HEK293 (cell line): ENCODE measurements around the gene DCLK1.

ENCODE experiments used
- GLI4 ChIP-seq: fragments of 450-650 bp; formaldehyde crosslinking; IDR thresholded peaks from 2 replicates; pipeline ENCODE4 v1.5.1; 2016; ENCODE audit warnings: missing biosample characterization, missing genetic modification characterization
- ZBTB7A ChIP-seq: fragments of 450-650 bp; formaldehyde crosslinking; IDR thresholded peaks from 2 replicates; pipeline ENCODE4 v1.5.1; 2016; ENCODE audit warnings: low read depth, missing biosample characterization, missing genetic modification characterization
- ZNF510 ChIP-seq: fragments of 450-650 bp; formaldehyde crosslinking; IDR thresholded peaks from 2 replicates; pipeline ENCODE4 v1.5.1; 2018; ENCODE audit warnings: mild to moderate bottlenecking, missing genetic modification characterization, missing biosample characterization; ENCODE audit not compliant: insufficient replicate concordance
- ZNF514 ChIP-seq: fragments of 450-650 bp; formaldehyde crosslinking; IDR thresholded peaks from 2 replicates; pipeline ENCODE4 v1.5.1; 2016; ENCODE audit warnings: missing biosample characterization, missing genetic modification characterization
- ZNF571 ChIP-seq: fragments of 450-650 bp; formaldehyde crosslinking; IDR thresholded peaks from 2 replicates; pipeline ENCODE4 v1.5.0; 2017; ENCODE audit warnings: missing biosample characterization, missing genetic modification characterization
- ZNF777 ChIP-seq: fragments of 450-650 bp; formaldehyde crosslinking; IDR thresholded peaks from 2 replicates; pipeline ENCODE4 v1.5.1; 2017; ENCODE audit warnings: missing biosample characterization, missing genetic modification characterization, borderline replicate concordance
- ZNF843 ChIP-seq: fragments of 450-650 bp; formaldehyde crosslinking; IDR thresholded peaks from 2 replicates; pipeline ENCODE4 v1.5.1; 2016; ENCODE audit warnings: missing biosample characterization, missing genetic modification characterization
- TF ChIP-seq, protein P1 (sequence below): fragments of 450-650 bp; formaldehyde crosslinking; IDR thresholded peaks from 2 replicates; pipeline ENCODE4 v1.5.1; 2016; ENCODE audit warnings: missing biosample characterization, missing genetic modification characterization
- TF ChIP-seq, protein P2 (sequence below): fragments of 450-650 bp; formaldehyde crosslinking; IDR thresholded peaks from 2 replicates; pipeline ENCODE4 v1.5.1; 2016; ENCODE audit warnings: missing biosample characterization, missing genetic modification characterization

DNA sequence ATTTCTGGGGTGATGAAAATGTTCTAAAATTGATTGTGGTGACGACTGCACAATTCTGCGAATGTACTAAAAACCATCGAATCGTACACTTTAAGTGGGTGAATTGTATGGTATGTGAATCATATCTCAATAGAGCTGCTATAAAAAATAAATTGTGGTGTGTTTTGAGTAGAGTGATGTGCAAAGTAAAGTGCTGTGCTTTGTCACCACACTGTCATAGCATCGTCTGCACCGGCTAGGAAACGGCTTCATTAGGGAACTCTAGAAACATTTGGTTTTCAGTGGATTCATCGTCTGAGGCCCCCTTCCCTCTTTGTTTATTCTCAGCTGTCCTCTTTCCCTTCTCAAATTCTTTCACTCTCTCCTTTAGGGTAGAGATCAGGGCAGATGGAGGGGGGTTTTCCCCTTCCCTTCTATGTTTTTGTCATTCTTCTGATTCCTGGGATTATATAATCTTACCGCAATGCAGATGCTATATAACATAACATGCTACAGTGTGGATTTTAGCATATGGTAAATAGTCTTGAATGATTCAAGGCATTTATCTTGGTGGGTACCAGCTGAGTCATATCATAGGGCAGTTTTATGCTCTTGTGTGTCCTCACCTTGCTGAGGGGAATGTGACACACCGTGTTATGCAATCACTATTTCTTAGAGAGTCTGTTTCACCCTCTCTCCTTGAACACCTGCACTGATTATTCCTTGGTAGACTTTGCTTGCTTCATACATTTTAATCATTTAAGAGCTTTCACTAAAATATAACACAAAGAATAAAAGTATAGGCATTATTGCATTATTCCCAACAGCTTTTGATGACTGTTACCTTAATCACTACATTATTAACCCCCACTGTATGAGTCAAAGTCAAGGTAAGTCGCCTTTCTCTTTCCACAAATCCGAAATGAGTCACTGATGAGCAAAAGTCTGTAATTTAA is 239.4 kb downstream of the DCLK1 start:
- TF ChIP-seq ZNF777 (tag by site-specific recombination): no peak
- TF ChIP-seq, protein P1, sequence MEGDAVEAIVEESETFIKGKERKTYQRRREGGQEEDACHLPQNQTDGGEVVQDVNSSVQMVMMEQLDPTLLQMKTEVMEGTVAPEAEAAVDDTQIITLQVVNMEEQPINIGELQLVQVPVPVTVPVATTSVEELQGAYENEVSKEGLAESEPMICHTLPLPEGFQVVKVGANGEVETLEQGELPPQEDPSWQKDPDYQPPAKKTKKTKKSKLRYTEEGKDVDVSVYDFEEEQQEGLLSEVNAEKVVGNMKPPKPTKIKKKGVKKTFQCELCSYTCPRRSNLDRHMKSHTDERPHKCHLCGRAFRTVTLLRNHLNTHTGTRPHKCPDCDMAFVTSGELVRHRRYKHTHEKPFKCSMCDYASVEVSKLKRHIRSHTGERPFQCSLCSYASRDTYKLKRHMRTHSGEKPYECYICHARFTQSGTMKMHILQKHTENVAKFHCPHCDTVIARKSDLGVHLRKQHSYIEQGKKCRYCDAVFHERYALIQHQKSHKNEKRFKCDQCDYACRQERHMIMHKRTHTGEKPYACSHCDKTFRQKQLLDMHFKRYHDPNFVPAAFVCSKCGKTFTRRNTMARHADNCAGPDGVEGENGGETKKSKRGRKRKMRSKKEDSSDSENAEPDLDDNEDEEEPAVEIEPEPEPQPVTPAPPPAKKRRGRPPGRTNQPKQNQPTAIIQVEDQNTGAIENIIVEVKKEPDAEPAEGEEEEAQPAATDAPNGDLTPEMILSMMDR (tag by site-specific recombination): no peak
- TF ChIP-seq, protein P2, sequence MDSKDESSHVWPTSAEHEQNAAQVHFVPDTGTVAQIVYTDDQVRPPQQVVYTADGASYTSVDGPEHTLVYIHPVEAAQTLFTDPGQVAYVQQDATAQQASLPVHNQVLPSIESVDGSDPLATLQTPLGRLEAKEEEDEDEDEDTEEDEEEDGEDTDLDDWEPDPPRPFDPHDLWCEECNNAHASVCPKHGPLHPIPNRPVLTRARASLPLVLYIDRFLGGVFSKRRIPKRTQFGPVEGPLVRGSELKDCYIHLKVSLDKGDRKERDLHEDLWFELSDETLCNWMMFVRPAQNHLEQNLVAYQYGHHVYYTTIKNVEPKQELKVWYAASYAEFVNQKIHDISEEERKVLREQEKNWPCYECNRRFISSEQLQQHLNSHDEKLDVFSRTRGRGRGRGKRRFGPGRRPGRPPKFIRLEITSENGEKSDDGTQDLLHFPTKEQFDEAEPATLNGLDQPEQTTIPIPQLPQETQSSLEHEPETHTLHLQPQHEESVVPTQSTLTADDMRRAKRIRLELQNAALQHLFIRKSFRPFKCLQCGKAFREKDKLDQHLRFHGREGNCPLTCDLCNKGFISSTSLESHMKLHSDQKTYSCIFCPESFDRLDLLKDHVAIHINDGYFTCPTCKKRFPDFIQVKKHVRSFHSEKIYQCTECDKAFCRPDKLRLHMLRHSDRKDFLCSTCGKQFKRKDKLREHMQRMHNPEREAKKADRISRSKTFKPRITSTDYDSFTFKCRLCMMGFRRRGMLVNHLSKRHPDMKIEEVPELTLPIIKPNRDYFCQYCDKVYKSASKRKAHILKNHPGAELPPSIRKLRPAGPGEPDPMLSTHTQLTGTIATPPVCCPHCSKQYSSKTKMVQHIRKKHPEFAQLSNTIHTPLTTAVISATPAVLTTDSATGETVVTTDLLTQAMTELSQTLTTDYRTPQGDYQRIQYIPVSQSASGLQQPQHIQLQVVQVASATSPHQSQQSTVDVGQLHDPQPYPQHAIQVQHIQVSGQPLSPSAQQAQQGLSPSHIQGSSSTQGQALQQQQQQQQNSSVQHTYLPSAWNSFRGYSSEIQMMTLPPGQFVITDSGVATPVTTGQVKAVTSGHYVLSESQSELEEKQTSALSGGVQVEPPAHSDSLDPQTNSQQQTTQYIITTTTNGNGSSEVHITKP (tag by site-specific recombination): no peak
- no peak for TF ChIP-seq ZNF843
- TF ChIP-seq ZNF510 (tag by site-specific recombination): no peak
- TF ChIP-seq GLI4: no peak
- TF ChIP-seq ZNF571: no peak
- TF ChIP-seq ZNF514: no peak
- no peak for TF ChIP-seq ZBTB7A
